IgD-negative memory B cell (primary cell): ENCODE measurements around the gene NDUFC2. TPM values are rescaled to one million over a fixed set of nuclear protein-coding genes. Genes with fewer than 3 reads are reported as not detected.
A peak's percentile ranks its signal among the peaks of the same experiment; 100 is the strongest.
"Not testable (repeated sequence)": the region's sequence is repeated elsewhere in the genome, so short reads cannot be mapped to it uniquely, and the experiment has no call there.

Experiments
- H3K27ac Mint-ChIP-seq, 3 donors: one replicate each; pipeline ENCODE4 v1.8.0; 2020 to 2022; ENCODE audit warnings: mild to moderate bottlenecking in 3 of 3, mixed read lengths in 3 of 3, moderate library complexity in 1 of 3
- H3K27me3 Mint-ChIP-seq: one replicate; pipeline ENCODE4 v1.8.0; 2021; ENCODE audit warnings: mixed read lengths
- H3K36me3 Mint-ChIP-seq: one replicate; pipeline ENCODE4 v1.8.0; 2020; ENCODE audit warnings: mild to moderate bottlenecking, mixed read lengths
- H3K4me1 Mint-ChIP-seq, 3 donors: one replicate each; pipeline ENCODE4 v1.8.0; 2020 to 2022; ENCODE audit warnings: mixed read lengths in 3 of 3, mild to moderate bottlenecking in 1 of 3
- H3K4me3 Mint-ChIP-seq, 4 donors: one replicate each; pipeline ENCODE4 v1.8.0; 2020 to 2022; ENCODE audit warnings: mild to moderate bottlenecking in 4 of 4, mixed read lengths in 4 of 4, moderate library complexity in 3 of 4
- H3K9me3 Mint-ChIP-seq, 3 donors: one replicate each; pipeline ENCODE4 v1.8.0; 2020 to 2021; ENCODE audit warnings: mixed read lengths in 3 of 3, mild to moderate bottlenecking in 1 of 3
- polyA plus RNA-seq: library from polyadenylated mRNA; unstranded; fragments of 300-500 nt; fragmentation: Illumina TruSeq; gene quantifications from one replicate; pipeline ENCODE4 v1.2.3, GENCODE V29; 2021

Gene NDUFC2
- polyA plus RNA-seq, 1 donor from 2014 or later: 174 TPM

DNA sequence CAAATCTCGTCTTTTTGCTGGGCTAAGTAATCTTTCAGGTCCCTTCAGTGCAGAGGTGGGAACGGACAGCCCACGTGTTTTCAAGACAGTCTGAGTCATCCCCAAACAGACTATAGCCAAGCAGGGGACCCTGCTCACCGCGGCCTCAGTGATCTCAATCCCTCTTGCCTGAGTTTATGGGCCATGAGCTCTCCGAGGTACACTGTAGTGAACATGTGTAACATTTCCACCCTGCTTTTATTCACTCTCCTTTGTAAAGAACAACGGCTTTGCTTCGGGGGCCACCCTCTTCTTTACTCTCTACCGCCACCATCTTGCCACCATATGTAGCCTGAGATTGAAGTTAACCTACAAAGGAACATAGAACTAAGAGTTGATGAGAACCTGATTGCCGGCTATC is 45.0 kb downstream of the NDUFC2 start:
- no peaks in the 10 kb centered on the region for H3K36me3 Mint-ChIP-seq
- H3K4me3 Mint-ChIP-seq: no peak overlapping the region
- no peak overlapping the region for H3K27ac Mint-ChIP-seq
- peaks cover 4 to 5% (median 5%) of the 10 kb centered on the region in 3 donors for H3K4me1 Mint-ChIP-seq
- no peaks in the 10 kb centered on the region for H3K9me3 Mint-ChIP-seq
- peaks cover 5% of the 10 kb centered on the region for H3K27me3 Mint-ChIP-seq

GRCh38 chr11:78033040-78033439 is 46.6 kb downstream of the NDUFC2 start:
- no peaks in the 10 kb centered on the region for H3K9me3 Mint-ChIP-seq
- no peak overlapping the region for H3K4me3 Mint-ChIP-seq
- H3K27me3 Mint-ChIP-seq: peaks cover 5% of the 10 kb centered on the region
- peaks cover 4 to 5% (median 4%) of the 10 kb centered on the region in 3 donors for H3K4me1 Mint-ChIP-seq
- no peak overlapping the region for H3K27ac Mint-ChIP-seq
- H3K36me3 Mint-ChIP-seq: no peaks in the 10 kb centered on the region

DNA sequence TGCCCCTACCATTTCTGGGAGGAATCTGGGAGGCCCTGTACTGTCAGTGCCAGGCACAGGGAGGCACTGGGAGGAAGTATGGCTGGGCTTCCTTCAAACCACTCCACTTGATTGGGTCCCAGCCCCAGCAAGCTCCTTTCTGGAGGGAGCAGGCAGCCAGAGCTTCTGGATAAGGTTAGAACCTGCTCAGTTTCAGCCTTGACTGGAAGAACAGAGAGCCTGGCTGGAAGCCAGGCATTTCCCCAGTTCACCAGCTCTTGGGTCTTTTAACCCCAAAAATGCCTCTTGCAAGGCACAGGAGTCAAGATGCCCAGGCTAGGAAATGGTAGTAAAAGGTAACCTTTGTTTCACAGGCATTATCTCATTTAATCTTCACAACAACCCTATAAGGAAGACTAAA is 47.6 kb downstream of the NDUFC2 start:
- Mint-ChIP-seq H3K4me1 (peaks cover 4 to 5% (median 4%) of the 10 kb centered on the region in 3 donors), H3K4me3 (no peak overlapping the region), H3K36me3 (peaks cover 2% of the 10 kb centered on the region), H3K27ac (no peak overlapping the region), H3K9me3 (no peaks in the 10 kb centered on the region), H3K27me3 (peaks cover 5% of the 10 kb centered on the region)

GRCh38 chr11:78031629-78032028 is 48.0 kb downstream of the NDUFC2 start:
- Mint-ChIP-seq H3K9me3 (no peaks in the 10 kb centered on the region), H3K27me3 (peaks cover 5% of the 10 kb centered on the region), H3K36me3 (peaks cover 2% of the 10 kb centered on the region), H3K27ac (no peak overlapping the region), H3K4me1 (peaks cover 4 to 5% (median 4%) of the 10 kb centered on the region in 3 donors), H3K4me3 (no peak overlapping the region)

DNA sequence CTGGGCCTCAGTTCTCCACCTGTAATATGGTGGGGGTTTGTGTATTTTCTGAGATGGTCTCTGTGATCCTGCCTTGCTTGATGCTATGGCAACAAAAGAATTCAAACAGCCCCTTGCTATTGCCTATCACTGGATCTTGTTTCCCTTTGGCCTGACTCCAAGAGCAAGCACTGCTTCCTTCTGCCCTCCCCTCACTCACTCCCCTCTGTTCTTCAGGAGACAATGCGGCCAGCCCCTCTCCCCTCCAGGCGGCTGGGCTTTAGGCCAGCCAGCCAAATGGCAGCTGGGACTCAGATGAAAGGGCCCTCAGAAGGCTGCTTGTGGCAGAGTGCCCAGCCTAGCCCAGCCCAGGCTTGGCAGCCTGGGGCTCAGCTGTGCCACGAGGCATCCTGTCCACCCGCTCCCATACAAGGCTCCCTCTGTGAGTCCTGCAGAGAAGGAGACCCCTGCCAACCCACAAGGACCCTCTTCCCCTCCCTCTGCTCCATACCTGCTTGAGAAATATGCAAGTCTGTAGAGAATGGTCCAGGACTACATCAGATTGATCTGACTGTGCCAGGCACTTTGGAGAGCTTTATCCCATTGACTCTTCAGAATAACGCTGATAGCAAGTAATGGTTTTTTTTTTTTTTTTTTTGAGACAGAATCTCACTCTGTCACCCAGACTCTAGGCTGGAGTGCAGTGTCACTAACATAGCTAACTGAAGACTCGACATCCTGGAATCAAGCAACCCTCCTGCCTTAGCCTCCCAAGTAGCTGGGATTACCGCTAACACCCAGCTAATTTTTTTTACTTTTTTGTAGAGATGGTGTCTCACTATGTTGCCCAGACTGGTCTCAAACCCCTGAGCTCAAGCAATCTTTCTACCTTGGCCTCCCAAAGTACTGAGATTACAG is 49.0 kb downstream of the NDUFC2 start:
- Mint-ChIP-seq H3K9me3 (peaks cover 0 to 4% (median 0%) of the 10 kb centered on the region in 3 donors), H3K27me3 (peaks cover 5% of the 10 kb centered on the region), H3K36me3 (peaks cover 2% of the 10 kb centered on the region), H3K4me1 (peaks cover 4 to 5% (median 4%) of the 10 kb centered on the region in 3 donors), H3K27ac (peak overlapping the region in 1 of 3 donors; percentile 81), H3K4me3 (no peak overlapping the region)

GRCh38 chr11:78028423-78028822 is 51.2 kb downstream of the NDUFC2 start:
- H3K4me3 Mint-ChIP-seq, H3K27me3 Mint-ChIP-seq: not testable (repeated sequence)

DNA sequence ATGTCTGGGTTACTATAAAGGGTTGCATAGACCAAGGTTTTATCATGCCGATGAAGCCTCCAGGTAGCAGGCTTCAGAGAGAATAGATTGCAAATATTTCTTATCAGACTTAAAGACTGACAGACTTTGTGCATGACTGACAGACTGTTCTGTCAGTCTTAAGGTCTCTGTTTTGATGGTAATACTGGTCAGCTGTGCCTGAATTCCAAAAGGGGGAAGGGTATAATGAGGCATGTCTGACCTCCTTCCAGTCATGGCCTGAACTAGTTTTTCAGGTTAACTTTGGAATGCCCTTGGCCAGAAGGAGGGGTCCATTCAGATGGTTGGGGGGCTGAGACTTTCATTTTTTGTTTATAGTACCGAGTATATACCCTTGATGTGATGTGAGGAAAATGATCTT is 51.9 kb downstream of the NDUFC2 start:
- H3K9me3 Mint-ChIP-seq: peaks cover 0 to 7% (median 2%) of the 10 kb centered on the region in 3 donors

More at GRCh38 chr11:78028423-78028822, 51.2 kb downstream of the NDUFC2 start:
- H3K4me1 Mint-ChIP-seq, H3K27ac Mint-ChIP-seq, H3K9me3 Mint-ChIP-seq, H3K36me3 Mint-ChIP-seq: not testable (repeated sequence)

DNA sequence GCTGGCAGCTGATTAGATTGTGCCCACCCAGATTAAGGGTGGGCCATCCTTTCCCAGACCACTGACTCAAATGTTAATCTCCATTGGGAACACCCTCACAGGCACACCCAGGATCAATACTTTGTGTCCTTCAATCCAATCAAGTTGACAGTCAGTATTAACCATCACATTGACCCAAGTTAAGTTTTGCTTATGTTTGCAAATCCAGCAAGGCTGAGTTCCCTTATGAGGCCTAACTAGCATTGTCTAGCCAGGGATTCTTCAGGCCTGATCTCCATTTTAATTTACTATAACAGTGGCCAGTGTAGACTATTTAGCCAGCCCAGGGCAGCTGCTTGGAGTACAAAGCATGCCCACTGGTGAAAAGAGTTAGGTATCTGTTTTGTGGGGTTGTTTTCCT is 54.3 kb downstream of the NDUFC2 start:
- no peak overlapping the region for H3K4me3 Mint-ChIP-seq
- peaks cover 0 to 3% (median 3%) of the 10 kb centered on the region in 3 donors for H3K4me1 Mint-ChIP-seq
- peaks cover 17% of the 10 kb centered on the region for H3K27me3 Mint-ChIP-seq
- peaks cover 0 to 7% (median 2%) of the 10 kb centered on the region in 3 donors for H3K9me3 Mint-ChIP-seq
- no peak overlapping the region for H3K27ac Mint-ChIP-seq
- H3K36me3 Mint-ChIP-seq: peaks cover 2% of the 10 kb centered on the region

More for the DNA sequence above, 51.9 kb downstream of the NDUFC2 start:
- peaks cover 8% of the 10 kb centered on the region for H3K27me3 Mint-ChIP-seq
- H3K36me3 Mint-ChIP-seq: peaks cover 2% of the 10 kb centered on the region
- H3K27ac Mint-ChIP-seq: no peak overlapping the region
- no peak overlapping the region for H3K4me3 Mint-ChIP-seq
- peaks cover 0 to 1% (median under 1%) of the 10 kb centered on the region in 3 donors for H3K4me1 Mint-ChIP-seq

GRCh38 chr11:78023426-78023825 is 56.2 kb downstream of the NDUFC2 start:
- H3K36me3 Mint-ChIP-seq: peaks cover 2% of the 10 kb centered on the region

GRCh38 chr11:78022397-78023396 is 57.0 kb downstream of the NDUFC2 start, which contains the start of gene KCTD14:
KCTD14 (minus strand) TSS chr11:78023276; CDS start chr11:78023249, 27 bp downstream.
- H3K9me3 Mint-ChIP-seq: peaks cover 0 to 7% (median 2%) of the 10 kb centered on the region in 3 donors
- H3K36me3 Mint-ChIP-seq: peaks cover 1% of the 10 kb centered on the region
- H3K27me3 Mint-ChIP-seq: peaks cover 15% of the 10 kb centered on the region
- no peak within 1 kb of the TSS for H3K27ac Mint-ChIP-seq
- no peak within 1 kb of the TSS for H3K4me3 Mint-ChIP-seq
- peaks cover 0 to 3% (median 3%) of the 10 kb centered on the region in 3 donors for H3K4me1 Mint-ChIP-seq

More at GRCh38 chr11:78023426-78023825, 56.2 kb downstream of the NDUFC2 start:
- H3K9me3 Mint-ChIP-seq: peaks cover 0 to 7% (median 2%) of the 10 kb centered on the region in 3 donors
- peaks cover 0 to 3% (median 3%) of the 10 kb centered on the region in 3 donors for H3K4me1 Mint-ChIP-seq
- H3K27me3 Mint-ChIP-seq: peaks cover 15% of the 10 kb centered on the region
- no peak overlapping the region for H3K27ac Mint-ChIP-seq
- no peak overlapping the region for H3K4me3 Mint-ChIP-seq

- no peak overlapping the region for H3K4me3 Mint-ChIP-seq
- H3K9me3 Mint-ChIP-seq: peaks cover 0 to 7% (median 2%) of the 10 kb centered on the region in 3 donors
- H3K27ac Mint-ChIP-seq: no peak overlapping the region
- no peaks in the 10 kb centered on the region for H3K36me3 Mint-ChIP-seq
- peaks cover 16% of the 10 kb centered on the region for H3K27me3 Mint-ChIP-seq
- H3K4me1 Mint-ChIP-seq: peaks cover 0 to 3% (median 3%) of the 10 kb centered on the region in 3 donors
Measured at GRCh38 chr11:78021611-78022010, 58.1 kb downstream of the NDUFC2 start.

DNA sequence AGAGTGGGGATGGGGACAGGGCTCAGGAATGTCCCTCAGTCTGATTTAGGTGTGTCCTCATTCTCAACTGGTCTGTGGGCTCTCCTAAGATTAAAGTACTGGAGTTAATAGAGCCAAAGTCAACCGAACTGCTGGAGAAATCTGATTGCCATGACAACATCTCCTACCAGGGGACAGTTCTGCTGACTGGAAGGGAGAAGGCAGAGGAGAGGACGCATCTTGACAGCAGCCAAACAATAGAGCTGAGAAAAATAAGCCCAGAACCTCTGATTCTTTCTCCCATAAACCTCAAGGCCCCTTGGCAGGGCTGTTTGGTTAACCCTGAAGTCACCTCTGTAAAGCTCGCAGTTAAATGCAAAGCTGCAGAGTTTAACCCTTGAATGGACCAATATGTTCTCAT is 59.4 kb downstream of the NDUFC2 start:
- H3K27me3 Mint-ChIP-seq: peaks cover 19% of the 10 kb centered on the region
- H3K36me3 Mint-ChIP-seq: no peaks in the 10 kb centered on the region
- peaks cover 0 to 3% (median 2%) of the 10 kb centered on the region in 3 donors for H3K9me3 Mint-ChIP-seq
- H3K4me1 Mint-ChIP-seq: peaks cover 0 to 7% (median 3%) of the 10 kb centered on the region in 3 donors
- H3K27ac Mint-ChIP-seq: peak overlapping the region in 1 of 3 donors; percentile 73
- H3K4me3 Mint-ChIP-seq: no peak overlapping the region

DNA sequence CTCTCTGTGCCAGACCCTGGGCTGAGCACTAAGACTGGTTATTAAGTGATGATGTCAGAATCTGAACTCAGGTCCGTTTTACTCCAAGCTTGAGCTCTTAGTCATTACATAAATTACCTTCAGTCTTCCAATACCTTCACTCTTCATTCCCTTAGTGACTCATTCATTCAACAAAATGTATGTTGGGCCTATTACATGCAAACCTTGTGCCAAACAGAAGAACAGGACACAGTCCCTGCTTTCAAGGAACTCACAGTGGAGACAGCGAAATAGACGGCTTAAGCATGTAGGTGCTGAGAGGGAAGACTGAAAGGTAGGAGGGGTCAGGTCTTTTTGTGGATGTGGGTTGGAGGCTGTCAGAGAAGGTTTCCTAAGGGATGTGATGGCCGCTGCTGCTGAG is 59.9 kb downstream of the NDUFC2 start:
- peaks cover 19% of the 10 kb centered on the region for H3K27me3 Mint-ChIP-seq
- H3K27ac Mint-ChIP-seq: peak overlapping the region in 1 of 3 donors; percentile 73
- H3K4me1 Mint-ChIP-seq: peaks cover 0 to 8% (median 3%) of the 10 kb centered on the region in 3 donors
- no peaks in the 10 kb centered on the region for H3K36me3 Mint-ChIP-seq
- H3K4me3 Mint-ChIP-seq: no peak overlapping the region
- peaks cover 0 to 3% (median 2%) of the 10 kb centered on the region in 3 donors for H3K9me3 Mint-ChIP-seq
